Mesodermal cell (in vitro differentiated cells): ENCODE measurements around the gene TRNT1.

ENCODE experiments used
- H3K27ac ChIP-seq: 2 replicates; pipeline ENCODE4 v1.7.0; 2013; ENCODE audit warnings: mild to moderate bottlenecking, low read depth, low read length, moderate library complexity; ENCODE audit not compliant: severe bottlenecking
- H3K36me3 ChIP-seq: 2 replicates; pipeline ENCODE4 v1.7.1; 2013; ENCODE audit warnings: mild to moderate bottlenecking, low read length, moderate library complexity; ENCODE audit not compliant: control insufficient read depth, insufficient read depth
- H3K4me1 ChIP-seq: one replicate; pipeline ENCODE4 v1.7.1; 2013; ENCODE audit warnings: mild to moderate bottlenecking, low read length; ENCODE audit not compliant: insufficient read depth, control insufficient read depth, poor library complexity, severe bottlenecking
- H3K4me3 ChIP-seq: 2 replicates; pipeline ENCODE4 v1.7.0; 2013; ENCODE audit warnings: low read length, control low read depth, mild to moderate bottlenecking; ENCODE audit not compliant: insufficient read depth, poor library complexity, severe bottlenecking; ENCODE audit errors: extremely low read depth
- H3K9me3 ChIP-seq: 2 replicates; pipeline ENCODE4 v1.7.1; 2013; ENCODE audit warnings: mild to moderate bottlenecking, low read length, moderate library complexity; ENCODE audit not compliant: control insufficient read depth
- WGBS, 2 experiments: methylation state at CpG; one replicate each; pipeline ENCODE4 v1.1.5; 2013; ENCODE audit warnings: missing lambda C conversion rate in 2 of 2; ENCODE audit not compliant: insufficient coverage in 2 of 2; 5-methylcytosine and 5-hydroxymethylcytosine counted together

TRNT1 gene

DNA sequence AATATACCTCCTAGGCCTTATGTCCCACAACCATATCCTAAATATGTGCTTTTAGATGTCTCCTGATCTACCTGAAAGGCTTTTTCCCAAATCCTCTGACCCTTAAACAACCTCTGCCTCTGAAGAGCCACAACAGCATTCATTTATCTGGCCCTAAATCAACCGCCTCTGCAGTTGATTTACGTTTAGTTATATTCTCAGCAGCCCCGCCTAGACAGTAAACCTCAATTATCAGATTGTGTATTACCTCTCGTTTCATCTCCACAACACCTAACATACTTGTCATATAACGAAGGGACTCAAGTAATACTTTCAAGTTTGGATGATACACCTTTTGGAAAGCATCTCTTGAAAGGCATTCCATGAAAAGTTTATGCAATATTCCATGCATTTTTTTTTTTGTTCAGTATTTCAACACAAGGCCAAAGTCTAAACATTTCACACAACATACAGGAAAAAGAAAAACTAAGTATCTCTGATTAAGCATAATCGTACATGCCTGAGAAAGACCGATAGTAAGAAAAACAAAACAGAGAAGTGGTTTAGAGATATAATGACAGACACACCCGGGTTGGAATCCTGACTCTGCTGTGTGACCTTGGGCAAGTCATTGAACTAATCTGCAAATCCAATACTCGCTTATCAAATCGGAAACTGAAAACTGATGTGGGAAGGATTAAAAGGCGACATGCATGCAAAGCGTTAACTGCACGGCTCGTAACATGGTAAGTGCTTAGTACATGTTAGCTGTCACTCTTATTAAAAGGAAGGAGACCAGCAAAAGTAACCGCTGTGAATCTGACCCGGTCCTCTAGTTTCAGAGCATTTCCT, 52.0 kb downstream of the TRNT1 start:
- 49 to 54% methylated on average over 14 to 16 of the region's 16 CpGs for WGBS, 2 experiments
- Histone ChIP-seq H3K4me3 (peak overlapping the region; percentile 94), H3K27ac (peak overlapping the region; percentile 4), H3K36me3 (peaks cover 22% of the 10 kb centered on the region), H3K4me1 (peaks cover 15% of the 10 kb centered on the region), H3K9me3 (no peaks in the 10 kb centered on the region)

DNA sequence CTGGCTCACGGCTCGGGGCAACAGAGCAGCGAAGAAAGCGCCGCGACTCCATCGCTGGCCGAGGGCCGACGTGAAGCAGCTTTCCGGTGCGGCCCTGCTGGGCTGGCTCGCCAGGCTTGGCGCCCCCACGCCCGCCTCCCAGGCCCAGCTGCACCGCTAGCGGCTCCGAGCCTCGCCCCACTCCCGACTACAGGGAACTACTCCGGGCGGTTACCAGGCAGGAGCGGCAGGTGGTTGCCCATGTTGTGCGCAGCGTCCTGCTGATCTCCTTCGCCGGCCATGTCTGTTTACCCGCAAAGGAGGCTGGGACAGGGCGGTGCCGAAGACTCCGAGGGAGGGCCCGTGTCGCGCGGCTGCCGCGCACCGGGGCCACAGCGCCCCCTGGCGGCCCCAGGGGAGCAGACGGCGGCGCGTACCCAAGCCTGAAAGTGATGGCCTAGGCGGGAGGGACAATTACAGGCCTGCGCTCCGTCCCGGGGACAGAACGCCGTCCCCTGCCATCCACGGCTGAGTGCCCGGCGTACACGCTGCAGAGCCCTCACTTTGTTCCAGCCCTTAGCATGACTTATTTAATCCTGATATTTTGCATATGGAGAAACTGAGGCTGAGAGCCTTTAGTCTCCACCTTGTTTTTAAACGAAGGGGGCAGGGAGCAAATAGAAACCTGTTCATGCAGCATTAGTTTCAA, 52.8 kb downstream of the TRNT1 start, which contains the start of gene CRBN:
CRBN (minus strand) TSS at position 285 of the 688 bp plus-strand sequence; CDS start at position 281, 4 bp downstream.
- Histone ChIP-seq H3K27ac (peak within 1 kb of the TSS; percentile 73), H3K4me3 (peak within 1 kb of the TSS; percentile 94), H3K36me3 (peaks cover 14% of the 10 kb centered on the region), H3K4me1 (peaks cover 15% of the 10 kb centered on the region), H3K9me3 (no peaks in the 10 kb centered on the region)
- WGBS, 2 experiments, result 1 to 3% methylated on average over 46 to 52 of the region's 56 CpGs

DNA sequence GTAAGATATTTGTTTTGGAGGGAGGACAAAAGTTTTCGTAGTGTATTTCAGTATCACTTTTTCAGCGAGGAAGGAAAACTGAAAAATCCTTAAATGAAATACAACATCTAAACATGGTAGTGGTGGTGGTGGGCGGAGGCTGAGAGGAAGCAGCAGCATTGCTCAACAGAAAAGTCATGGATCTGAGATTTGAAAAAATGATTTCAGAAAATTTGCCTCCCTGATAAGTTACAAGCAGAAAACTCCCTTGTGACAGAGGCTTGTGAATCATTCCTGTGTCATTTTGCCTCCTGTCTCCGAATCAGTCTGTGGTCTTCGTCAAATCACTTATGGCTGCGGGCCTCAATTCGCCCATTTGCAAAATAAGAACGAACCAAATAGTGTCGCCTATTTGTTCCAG, 53.7 kb downstream of the TRNT1 start:
- Histone ChIP-seq H3K4me1 (peaks cover 15% of the 10 kb centered on the region), H3K9me3 (no peaks in the 10 kb centered on the region), H3K36me3 (peaks cover 9% of the 10 kb centered on the region), H3K4me3 (no peak overlapping the region), H3K27ac (no peak overlapping the region)
- 63 to 78% methylated on average over 5 to 6 of the region's 9 CpGs for WGBS, 2 experiments

DNA sequence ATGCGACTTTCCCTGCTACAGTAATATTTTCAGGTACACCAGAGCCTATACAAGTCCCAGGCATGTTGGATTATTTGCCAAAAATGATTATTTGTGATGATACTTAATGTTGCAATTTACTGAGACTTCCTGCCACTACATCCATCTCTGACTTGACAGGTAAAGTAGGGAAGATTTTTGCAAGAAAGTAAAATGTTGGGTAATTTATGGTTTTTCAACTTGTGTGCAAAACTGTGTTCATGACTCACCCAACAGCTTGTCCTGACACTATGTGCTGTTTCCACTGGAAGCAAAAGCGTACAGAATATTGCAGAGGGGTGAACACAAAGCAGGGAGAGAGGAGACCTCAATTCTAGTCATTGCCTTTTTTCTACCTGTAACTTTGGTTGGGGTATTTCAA, 58.1 kb downstream of the TRNT1 start:
- WGBS, 2 experiments, result 71% methylated on average over 1 of the region's 2 CpGs; no CpG with 5 or more reads in 1 of the 2 experiments
- Histone ChIP-seq H3K36me3 (no peaks in the 10 kb centered on the region), H3K4me1 (peaks cover 11% of the 10 kb centered on the region), H3K9me3 (peaks cover 21% of the 10 kb centered on the region), H3K4me3 (no peak overlapping the region), H3K27ac (no peak overlapping the region)

DNA sequence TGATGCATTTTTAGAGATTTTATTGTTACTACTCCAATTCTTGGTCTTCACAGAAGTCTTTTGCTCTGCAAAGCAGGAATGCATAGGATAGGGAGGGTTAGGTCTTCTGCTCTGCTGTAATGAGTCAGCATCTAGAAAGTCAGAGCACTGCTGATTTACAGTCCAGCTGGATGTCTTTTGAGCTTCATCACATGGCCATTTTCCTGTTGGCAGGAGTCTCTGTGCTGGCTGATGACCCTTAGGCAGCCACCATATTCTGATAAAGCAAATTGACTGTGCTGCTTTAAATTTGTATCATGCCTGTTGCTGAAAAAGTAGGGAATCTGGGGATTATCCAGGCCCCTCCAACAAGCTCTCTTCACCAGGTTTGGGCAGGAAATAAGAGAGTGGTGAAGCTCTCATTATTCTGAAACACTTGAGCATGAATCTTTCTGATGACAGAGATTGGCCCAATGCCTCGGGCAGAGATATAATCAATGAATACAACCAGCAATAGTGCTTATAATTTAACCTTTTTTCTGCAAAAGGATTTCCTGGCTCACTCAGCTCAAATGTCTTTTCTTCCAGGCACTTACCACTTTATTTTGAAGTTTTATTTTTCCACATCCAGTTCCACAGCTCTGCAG, 62.5 kb downstream of the TRNT1 start:
- H3K4me1 ChIP-seq, result peaks cover 8% of the 10 kb centered on the region
- no peak overlapping the region for H3K4me3 ChIP-seq
- peaks cover 21% of the 10 kb centered on the region for H3K9me3 ChIP-seq
- no peaks in the 10 kb centered on the region for H3K36me3 ChIP-seq
- H3K27ac ChIP-seq, result peak overlapping the region; percentile 60
- WGBS, 2 experiments, result 80 to 100% methylated on average over 1 of the region's 1 CpG

DNA sequence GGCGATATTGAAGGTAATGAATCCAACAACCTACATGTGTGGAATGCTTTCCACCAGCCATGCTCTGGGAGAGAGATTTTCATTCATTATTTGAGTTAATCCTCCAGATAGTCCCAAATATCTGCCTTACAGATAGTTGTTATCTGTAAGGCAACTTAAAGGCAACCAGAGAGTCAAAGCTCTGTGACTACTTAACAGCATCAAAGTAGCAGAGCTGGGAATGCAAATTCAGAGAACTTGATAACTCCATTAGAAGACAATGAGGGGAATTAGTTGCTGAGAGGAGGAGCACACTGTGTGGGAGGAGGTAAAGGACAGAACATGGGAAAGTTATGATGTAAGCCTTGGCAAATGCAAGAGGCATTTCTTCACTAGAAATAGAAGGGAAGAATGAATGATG, 63.2 kb downstream of the TRNT1 start:
- H3K36me3 ChIP-seq, result no peaks in the 10 kb centered on the region
- H3K9me3 ChIP-seq, result peaks cover 21% of the 10 kb centered on the region
- peak overlapping the region; percentile 60 for H3K27ac ChIP-seq
- H3K4me3 ChIP-seq, result no peak overlapping the region
- H3K4me1 ChIP-seq, result peaks cover 8% of the 10 kb centered on the region
- WGBS, 2 experiments, result 100% methylated on average over 1 of the region's 1 CpG; no CpG with 5 or more reads in 1 of the 2 experiments

DNA sequence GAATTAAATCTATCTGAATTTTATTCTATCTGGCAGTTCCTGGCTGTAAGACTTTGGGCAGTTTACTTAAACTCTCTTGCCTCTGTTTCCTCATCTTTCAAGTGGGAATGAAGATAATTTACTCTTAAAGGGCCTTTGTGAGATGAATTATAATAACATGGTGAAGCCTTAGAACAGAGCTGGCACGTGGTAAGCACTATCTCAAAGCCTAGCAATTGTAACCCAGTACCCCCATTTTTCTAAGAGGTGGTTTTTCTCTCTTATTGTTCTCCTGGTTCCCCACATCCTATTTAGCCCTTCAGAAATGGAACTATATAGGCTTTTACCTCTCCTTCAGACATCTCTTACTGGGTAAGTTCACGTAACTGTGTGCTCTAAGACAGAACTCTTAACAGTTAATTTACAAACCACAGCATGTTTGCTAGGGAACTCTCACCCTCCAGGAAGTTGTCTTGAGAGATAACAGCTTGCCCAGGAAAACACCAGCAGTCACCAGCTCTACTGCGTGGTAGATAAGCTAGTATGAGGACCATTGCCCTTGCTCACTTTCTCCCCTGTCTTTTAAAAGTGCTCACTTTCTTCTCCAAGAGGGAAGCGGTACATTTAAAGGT, 65.0 kb downstream of the TRNT1 start:
- peaks cover 12% of the 10 kb centered on the region for H3K4me1 ChIP-seq
- peak overlapping the region; percentile 52 for H3K27ac ChIP-seq
- no peak overlapping the region for H3K4me3 ChIP-seq
- 49 to 55% methylated on average over 3 to 4 of the region's 4 CpGs for WGBS, 2 experiments
- H3K9me3 ChIP-seq, result peaks cover 10% of the 10 kb centered on the region
- H3K36me3 ChIP-seq, result no peaks in the 10 kb centered on the region

DNA sequence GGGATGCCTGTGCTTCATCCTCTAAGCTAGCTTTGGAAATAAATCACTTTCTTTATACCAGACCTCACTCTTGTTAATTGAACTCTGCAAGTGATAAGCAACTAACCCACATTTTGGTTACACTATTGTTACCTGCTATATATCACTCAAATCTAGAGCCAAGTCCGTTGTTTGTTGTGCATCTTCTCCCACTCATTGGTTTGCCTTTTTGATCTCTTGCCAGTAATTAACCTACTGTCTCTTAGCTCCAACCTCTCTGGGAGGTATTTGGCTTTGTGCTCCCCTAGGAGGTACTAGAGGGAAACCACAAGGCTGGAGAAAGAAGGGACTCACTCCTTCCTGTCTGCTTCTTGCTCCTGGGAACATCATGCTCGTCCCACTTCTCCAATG, 65.5 kb downstream of the TRNT1 start:
- peaks cover 12% of the 10 kb centered on the region for H3K4me1 ChIP-seq
- WGBS, 2 experiments, result 69% methylated on average over 2 of the region's 2 CpGs; no CpG with 5 or more reads in 1 of the 2 experiments
- H3K4me3 ChIP-seq, result no peak overlapping the region
- peak overlapping the region; percentile 52 for H3K27ac ChIP-seq
- H3K36me3 ChIP-seq, result no peaks in the 10 kb centered on the region
- H3K9me3 ChIP-seq, result peaks cover 8% of the 10 kb centered on the region

DNA sequence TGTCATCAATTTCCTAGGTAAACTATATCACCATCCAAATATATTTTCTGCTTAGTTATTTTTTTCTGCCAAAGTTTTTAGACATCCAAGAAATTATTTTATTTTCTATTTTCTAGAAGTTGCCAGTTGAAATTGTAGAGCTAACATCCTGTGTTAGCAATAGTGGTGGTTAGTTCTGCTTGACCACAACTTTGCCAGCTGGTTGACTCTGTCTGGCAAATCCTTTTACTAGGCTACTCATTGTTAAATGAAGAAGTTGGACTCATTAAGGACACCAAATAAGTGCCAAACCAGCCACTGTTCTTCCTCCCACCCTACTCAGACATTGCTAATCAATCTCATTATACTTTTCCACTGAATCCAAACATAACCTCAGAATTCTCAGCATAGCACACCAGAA, 68.1 kb downstream of the TRNT1 start:
- Histone ChIP-seq H3K36me3 (no peaks in the 10 kb centered on the region), H3K27ac (no peak overlapping the region), H3K9me3 (no peaks in the 10 kb centered on the region), H3K4me3 (no peak overlapping the region), H3K4me1 (peaks cover 8% of the 10 kb centered on the region)

DNA sequence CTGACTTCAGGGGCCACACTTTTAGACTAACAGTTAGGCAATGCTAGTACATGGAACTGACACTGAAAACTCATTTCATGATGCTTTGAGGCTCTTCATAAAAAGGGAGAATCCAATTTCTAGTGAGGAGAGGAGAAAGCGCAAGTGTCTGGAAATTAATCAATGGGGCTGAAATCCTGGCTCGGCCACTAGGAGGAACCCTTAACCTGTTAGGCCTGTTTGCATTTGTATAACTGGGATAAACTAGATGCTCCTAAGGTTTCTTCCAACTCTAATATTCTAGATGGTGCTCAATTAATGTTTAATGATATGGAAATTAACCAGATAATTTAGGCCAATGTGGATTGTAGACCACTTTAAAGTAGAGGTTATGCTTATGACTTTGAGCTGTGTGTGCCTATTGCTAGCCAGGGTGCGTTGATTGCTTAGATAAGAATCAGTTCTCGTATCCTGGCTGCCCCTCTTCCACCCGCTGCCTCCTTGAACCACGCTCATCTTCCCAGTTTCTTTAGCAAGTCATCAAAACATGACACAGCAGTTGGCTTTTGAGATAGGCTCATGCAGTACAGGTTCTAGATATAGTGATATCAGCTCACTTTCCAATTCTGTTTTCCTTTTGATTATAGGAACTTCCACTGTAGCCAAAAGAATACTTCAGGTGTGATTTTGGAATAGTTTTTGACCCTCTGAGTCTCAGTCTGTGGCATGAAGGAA, 69.6 kb downstream of the TRNT1 start:
- WGBS, 2 experiments, result 58 to 72% methylated on average over 4 to 5 of the region's 6 CpGs
- Histone ChIP-seq H3K4me1 (peaks cover 4% of the 10 kb centered on the region), H3K36me3 (no peaks in the 10 kb centered on the region), H3K4me3 (no peak overlapping the region), H3K27ac (no peak overlapping the region), H3K9me3 (no peaks in the 10 kb centered on the region)
